Astrocyte of the spinal cord (primary cell): ENCODE measurements around the gene TSSK6.

Source experiments
- DNase-seq: peaks from one replicate; pipeline ENCODE4 v3.0.0; 2011; ENCODE audit warnings: low read depth, low spot score
- H3K4me3 ChIP-seq: 2 replicates; pipeline ENCODE4 v1.5.1; 2011; ENCODE audit warnings: low read depth, mild to moderate bottlenecking, low read length, moderate library complexity
- in situ Hi-C: cut with HindIII; loops from 2 replicates; pipeline ENCODE4 v1.10.0; 2017; ENCODE audit warnings: low sequenced_read_pairs
- TF ChIP-seq, protein P1 (sequence below): IDR thresholded peaks from 2 replicates; pipeline ENCODE4 v1.5.1; 2012; ENCODE audit warnings: low read depth, mild to moderate bottlenecking, low read length, inconsistent platforms

The TSSK6 gene

DNA sequence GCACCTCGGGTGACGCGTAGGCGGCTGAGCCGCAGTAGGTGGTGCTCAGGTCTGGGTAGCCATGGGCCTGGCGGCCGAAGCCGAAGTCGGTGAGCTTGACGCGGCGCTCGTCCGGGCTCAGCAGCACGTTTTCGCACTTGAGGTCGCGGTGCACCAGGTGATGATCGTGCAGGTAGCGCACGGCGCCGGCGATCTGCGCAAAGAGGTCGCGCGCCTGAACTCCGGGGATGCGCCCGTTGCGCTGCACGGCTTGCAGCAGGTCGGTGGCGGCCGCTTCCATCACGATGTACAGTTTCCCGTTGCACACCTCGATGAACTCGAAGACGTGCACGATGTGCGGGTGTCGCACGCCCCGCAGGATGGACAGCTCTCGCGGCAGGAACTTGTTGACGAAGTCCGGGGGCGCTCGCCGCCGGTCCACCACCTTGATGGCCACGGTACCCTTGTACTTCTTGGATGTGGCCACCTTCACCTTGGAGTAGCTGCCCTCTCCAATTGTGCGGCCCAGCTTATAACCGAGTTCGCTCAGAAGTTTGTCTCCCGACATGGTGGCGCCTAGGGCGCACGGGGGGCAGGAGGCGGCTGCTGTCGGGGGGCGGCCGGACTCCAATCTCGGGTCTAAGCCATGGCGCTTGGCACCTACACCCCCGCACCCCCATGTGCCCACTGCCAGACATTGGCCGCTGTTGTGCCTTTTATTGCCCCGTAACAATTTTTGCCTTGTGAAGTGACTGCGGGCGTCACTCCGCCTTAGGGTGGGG is at the start of gene TSSK6:
Gene TSSK6 (minus strand): TSS at position 668 of the 761 bp plus-strand sequence. CDS start 121 bp downstream, at position 547.
- H3K4me3 ChIP-seq, result peak within 1 kb of the TSS; percentile 93
- TF ChIP-seq, protein P1, sequence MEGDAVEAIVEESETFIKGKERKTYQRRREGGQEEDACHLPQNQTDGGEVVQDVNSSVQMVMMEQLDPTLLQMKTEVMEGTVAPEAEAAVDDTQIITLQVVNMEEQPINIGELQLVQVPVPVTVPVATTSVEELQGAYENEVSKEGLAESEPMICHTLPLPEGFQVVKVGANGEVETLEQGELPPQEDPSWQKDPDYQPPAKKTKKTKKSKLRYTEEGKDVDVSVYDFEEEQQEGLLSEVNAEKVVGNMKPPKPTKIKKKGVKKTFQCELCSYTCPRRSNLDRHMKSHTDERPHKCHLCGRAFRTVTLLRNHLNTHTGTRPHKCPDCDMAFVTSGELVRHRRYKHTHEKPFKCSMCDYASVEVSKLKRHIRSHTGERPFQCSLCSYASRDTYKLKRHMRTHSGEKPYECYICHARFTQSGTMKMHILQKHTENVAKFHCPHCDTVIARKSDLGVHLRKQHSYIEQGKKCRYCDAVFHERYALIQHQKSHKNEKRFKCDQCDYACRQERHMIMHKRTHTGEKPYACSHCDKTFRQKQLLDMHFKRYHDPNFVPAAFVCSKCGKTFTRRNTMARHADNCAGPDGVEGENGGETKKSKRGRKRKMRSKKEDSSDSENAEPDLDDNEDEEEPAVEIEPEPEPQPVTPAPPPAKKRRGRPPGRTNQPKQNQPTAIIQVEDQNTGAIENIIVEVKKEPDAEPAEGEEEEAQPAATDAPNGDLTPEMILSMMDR, result no peak
- DNase-seq, result no peak
- in situ Hi-C loops, result no loop called here

DNA sequence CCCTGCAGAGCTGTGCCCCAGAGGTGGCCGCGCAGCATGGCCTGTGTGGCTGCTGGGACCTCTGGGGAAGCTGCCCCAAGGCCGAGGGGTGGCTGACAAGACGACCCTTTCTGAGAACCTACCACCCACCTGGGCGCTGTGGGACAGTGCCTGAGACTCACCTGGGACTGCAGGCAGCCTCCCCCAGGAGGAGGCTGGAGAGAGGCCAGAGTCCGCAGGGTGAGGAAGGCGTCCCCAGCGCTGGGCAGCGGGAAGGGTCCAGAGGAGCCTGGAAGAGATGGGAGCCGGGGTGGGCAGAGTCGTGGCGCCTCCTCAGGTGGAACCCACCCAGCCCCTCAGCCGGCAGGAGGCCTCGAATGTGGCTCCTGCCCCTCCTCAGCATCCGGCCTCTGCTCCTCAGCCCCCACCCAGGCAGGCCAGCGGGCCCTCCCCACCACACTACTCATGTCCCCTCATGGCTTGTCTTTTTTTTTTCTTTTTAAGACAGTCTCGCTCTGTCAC is 48.0 kb upstream of the TSSK6 start:
- no peak for DNase-seq
- in situ Hi-C loops, result no loop called here
- TF ChIP-seq, protein P1, result no peak
- no peak overlapping the region for H3K4me3 ChIP-seq

DNA sequence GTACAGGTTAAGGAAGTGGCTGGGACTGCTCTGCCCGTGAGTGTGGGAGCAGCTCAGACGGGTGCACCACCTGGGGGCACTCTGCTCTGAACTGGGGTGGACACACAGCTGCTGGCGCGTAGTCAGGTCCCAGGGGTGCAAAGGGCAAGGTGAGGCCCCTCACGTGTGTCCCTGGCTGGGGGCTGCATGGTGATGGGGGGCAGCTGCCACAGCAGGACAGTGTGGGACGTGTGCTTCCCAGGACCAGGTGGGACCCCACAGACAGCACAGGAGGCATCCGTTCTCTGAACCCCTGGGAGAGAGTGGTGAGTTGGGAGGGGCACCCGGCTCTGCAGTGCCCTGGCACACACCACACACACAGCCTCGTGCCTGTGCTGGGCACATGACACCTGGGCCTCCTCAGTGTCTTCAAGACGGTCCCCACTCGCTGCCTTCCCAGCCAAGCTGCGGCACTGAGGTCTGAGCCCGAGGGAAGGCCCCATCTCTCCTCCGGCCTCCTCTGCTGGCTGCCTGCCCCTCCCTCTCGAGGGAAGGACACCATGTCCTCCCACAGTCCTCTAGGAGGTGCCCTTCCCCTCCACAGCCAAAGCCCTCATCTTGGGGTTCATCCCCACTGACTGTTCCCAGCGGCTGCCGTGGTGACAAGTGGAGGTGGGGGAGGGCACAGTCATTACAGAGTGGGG is 47.5 kb upstream of the TSSK6 start:
- DNase-seq, result no peak
- no peak overlapping the region for H3K4me3 ChIP-seq
- in situ Hi-C loops, result no loop called here
- TF ChIP-seq, protein P1, result no peak

DNA sequence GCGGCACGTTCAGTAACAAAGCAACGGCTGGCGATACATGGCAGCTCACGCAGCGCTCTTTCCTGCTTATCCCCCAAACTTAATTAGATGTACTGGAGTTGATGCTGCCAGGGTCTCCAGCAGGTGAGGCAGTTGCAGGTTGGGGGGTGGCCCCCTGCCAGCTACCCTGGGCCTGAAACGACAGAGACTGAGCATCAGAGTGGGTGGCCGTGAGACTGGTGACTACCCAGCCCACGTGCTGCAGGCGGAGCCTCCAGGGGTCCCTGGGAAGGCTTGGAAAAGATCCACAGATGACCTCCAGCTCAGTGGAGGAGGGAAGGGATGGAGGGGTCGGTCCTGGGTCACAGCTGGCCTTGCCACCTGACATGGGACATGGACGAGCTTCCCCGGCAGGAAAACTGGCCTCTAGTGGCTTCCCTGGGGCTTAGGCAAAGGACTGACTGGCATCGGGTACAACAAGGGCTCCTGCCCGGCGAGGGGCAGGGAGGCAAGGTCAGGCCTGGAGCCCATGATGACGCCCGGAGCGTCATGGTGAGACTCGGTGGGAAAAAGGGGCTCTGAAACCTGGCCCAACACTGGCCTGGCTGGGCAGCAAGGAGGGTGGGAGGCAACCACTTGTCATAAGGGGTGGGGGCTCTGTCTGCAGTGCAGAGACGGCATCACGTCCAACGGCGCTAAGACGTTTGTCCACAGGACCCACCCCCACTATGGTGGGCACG is 46.8 kb upstream of the TSSK6 start:
- in situ Hi-C loops, result no loop called here
- DNase-seq, result no peak
- TF ChIP-seq, protein P1, result no peak
- no peak overlapping the region for H3K4me3 ChIP-seq

DNA sequence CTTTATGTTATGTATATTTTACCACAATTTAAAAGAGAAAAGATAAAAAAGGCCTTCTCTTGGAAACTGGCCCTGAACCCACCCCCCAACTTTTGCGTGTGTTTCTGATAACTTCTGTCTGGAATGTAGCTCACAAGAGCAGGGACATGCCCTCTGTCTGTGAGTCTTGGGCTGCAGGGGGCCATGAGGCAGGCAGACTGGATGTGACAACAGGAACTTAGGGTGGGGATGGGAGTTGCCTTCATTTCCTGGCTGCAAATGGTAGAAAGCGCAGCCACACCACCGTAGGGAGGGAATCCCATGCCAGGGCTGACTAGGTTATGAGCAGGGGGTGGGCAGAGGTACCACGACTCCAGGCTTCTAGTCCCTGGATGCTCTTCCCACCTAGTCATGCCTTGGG is 44.6 kb upstream of the TSSK6 start:
- H3K4me3 ChIP-seq, result no peak overlapping the region
- no peak for DNase-seq

DNA sequence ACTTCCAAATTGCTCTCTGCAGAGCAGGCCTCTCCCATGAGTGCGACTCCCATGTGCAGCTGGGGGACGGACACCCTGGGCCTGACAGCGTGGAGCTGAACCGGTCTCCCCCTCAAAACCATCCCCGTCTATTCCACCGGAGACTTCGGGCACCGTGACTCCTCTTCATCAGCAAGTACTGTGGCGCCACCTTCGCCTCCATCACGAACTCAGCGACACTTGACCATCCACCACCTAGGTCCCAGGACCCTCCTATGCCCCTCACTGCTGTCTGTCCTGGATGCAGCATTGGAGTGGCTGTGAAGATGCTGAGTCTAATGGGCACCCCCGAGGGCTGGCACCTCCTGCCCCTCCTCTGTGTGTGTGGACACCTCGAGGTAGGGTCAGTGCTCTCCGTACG is 43.3 kb upstream of the TSSK6 start:
- DNase-seq, result no peak
- in situ Hi-C loops, result no loop called here
- no peak overlapping the region for H3K4me3 ChIP-seq
- TF ChIP-seq, protein P1, result no peak

More for the DNA sequence above, 44.6 kb upstream of the TSSK6 start:
- TF ChIP-seq, protein P1, result no peak
- in situ Hi-C loops, result no loop called here
